ENCODE measurements around the gene AGRN. TPM values are rescaled to one million over a fixed set of nuclear protein-coding genes. Genes with fewer than 3 reads are reported as not detected.
"Not testable (repeated sequence)": the region's sequence is repeated elsewhere in the genome, so short reads cannot be mapped to it uniquely, and the experiment has no call there.

The AGRN gene
- total RNA-seq, 1 donor from 2014 or later = 227 TPM

- no peak for DNase-seq (ENCODE audit: low spot score)
These were observed 45.5 kb downstream of the AGRN start for GRCh38 chr1:1065265-1065939.

GRCh38 chr1:1065940-1066304 lies 46.0 kb downstream of the AGRN start:
- not testable (repeated sequence) for DNase-seq (ENCODE audit: low spot score)

- no peak for DNase-seq (ENCODE audit: low spot score)
These were observed 46.7 kb downstream of the AGRN start for GRCh38 chr1:1066403-1067283.

GRCh38 chr1:1067284-1067859 lies 47.5 kb downstream of the AGRN start:
- no peak for DNase-seq (ENCODE audit: low spot score)

GRCh38 chr1:1067860-1068516 lies 48.1 kb downstream of the AGRN start:
- DNase-seq (ENCODE audit: low spot score) = no peak

- no peak for DNase-seq (ENCODE audit: low spot score)
These were observed 48.7 kb downstream of the AGRN start for GRCh38 chr1:1068517-1069055.

- peak; percentile 90 for DNase-seq (ENCODE audit: low spot score)
These were observed 49.3 kb downstream of the AGRN start for GRCh38 chr1:1069056-1069710.

GRCh38 chr1:1069711-1070676 lies 50.1 kb downstream of the AGRN start:
- peak; percentile 75 for DNase-seq (ENCODE audit: low spot score)

- no peak for DNase-seq (ENCODE audit: low spot score)
These were observed 51.8 kb downstream of the AGRN start for GRCh38 chr1:1071486-1072298.

- DNase-seq (ENCODE audit: low spot score) = no peak
These were observed 52.5 kb downstream of the AGRN start for GRCh38 chr1:1072299-1072848.

GRCh38 chr1:1072849-1073742 lies 53.2 kb downstream of the AGRN start:
- DNase-seq (ENCODE audit: low spot score) = no peak

- peak; percentile 90 for DNase-seq (ENCODE audit: low spot score)
These were observed 54.0 kb downstream of the AGRN start, which contains the start of gene RNF223 for GRCh38 chr1:1073743-1074587. TSS of gene RNF223 (minus strand) at chr1:1074306. CDS start at chr1:1072566, 1,740 bp downstream.

- no peak for DNase-seq (ENCODE audit: low spot score)
These were observed 54.8 kb downstream of the AGRN start for GRCh38 chr1:1074631-1075147.

- DNase-seq (ENCODE audit: low spot score) = no peak
These were observed 55.4 kb downstream of the AGRN start for GRCh38 chr1:1075148-1075935.

GRCh38 chr1:1077396-1077795 lies 57.5 kb downstream of the AGRN start:
- DNase-seq (ENCODE audit: low spot score) = not testable (repeated sequence)

Data from ureter (tissue), 1 donor.